ENCODE results near the gene YEATS2. TPM values are rescaled to one million over a fixed set of nuclear protein-coding genes. Genes with fewer than 3 reads are reported as not detected.

The YEATS2 gene
- polyA plus RNA-seq, 3 donors, result 4.2 to 33.0 (median 5.0) TPM

DNA sequence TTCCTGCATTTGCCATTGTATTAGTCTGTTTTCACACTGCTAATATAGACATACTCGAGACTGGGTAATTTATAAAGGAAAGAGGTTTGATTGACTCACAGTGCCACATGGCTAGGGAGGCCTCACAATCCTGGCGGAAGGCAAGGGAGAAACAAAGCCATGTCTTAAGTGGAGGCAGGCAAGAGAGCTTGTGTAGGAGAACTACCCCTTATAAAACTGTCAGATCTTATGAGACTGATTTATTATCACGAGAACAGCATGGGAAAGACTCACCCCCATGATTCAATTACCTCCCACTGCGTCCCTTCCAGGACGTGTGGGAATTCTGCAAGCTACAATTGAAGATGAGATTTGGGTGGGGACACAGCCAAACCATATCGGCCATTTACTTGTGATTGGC, 27.8 kb downstream of the YEATS2 start:
- H3K27me3 ChIP-seq (ENCODE audit: control insufficient read depth in 2 of 2, insufficient read depth in 2 of 2, low read length in 2 of 2), result no peaks in the 10 kb centered on the region
- peaks cover 90 to 98% of the 10 kb centered on the region in 2 donors for H3K36me3 ChIP-seq (replicated peaks in 1 of 2; ENCODE audit: control insufficient read depth in 1 of 2, insufficient read depth in 2 of 2, low read length in 2 of 2)
- DNase-seq, result no peak
- TF ChIP-seq, protein P1, sequence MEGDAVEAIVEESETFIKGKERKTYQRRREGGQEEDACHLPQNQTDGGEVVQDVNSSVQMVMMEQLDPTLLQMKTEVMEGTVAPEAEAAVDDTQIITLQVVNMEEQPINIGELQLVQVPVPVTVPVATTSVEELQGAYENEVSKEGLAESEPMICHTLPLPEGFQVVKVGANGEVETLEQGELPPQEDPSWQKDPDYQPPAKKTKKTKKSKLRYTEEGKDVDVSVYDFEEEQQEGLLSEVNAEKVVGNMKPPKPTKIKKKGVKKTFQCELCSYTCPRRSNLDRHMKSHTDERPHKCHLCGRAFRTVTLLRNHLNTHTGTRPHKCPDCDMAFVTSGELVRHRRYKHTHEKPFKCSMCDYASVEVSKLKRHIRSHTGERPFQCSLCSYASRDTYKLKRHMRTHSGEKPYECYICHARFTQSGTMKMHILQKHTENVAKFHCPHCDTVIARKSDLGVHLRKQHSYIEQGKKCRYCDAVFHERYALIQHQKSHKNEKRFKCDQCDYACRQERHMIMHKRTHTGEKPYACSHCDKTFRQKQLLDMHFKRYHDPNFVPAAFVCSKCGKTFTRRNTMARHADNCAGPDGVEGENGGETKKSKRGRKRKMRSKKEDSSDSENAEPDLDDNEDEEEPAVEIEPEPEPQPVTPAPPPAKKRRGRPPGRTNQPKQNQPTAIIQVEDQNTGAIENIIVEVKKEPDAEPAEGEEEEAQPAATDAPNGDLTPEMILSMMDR (IDR thresholded peaks at IDR 0.05), result no peak
- H3K4me1 ChIP-seq (ENCODE audit: control insufficient read depth in 1 of 2, insufficient read depth in 2 of 2, low read length in 2 of 2), result no peaks in the 10 kb centered on the region
- Mint-ChIP-seq H3K4me3 (peak overlapping the region in 1 of 2 donors; percentile 25), H3K9me3 (peaks cover 0 to 3% (median 0%) of the 10 kb centered on the region in 7 donors), H3K27me3 (ENCODE audit: low read depth in 3 of 3) (no peaks in the 10 kb centered on the region), H3K4me1 (no peaks in the 10 kb centered on the region), H3K36me3 (peaks cover 78 to 96% of the 10 kb centered on the region in 2 donors), H3K27ac (no peak overlapping the region)
- H3K79me2 ChIP-seq (ENCODE audit: insufficient read depth, low read length), result no peaks in the 10 kb centered on the region
- no CpG with 5 or more reads among the region's 6 CpGs for WGBS (ENCODE audit: insufficient coverage)
- H3K4me3 ChIP-seq (replicated peaks in 1 of 3; ENCODE audit: low read depth in 2 of 3, low read length in 3 of 3), result no peak overlapping the region
- no peaks in the 10 kb centered on the region for H4K20me1 ChIP-seq (ENCODE audit: insufficient read depth, low read length)
- H3K9me3 ChIP-seq (replicated peaks in 1 of 2; ENCODE audit: control insufficient read depth in 1 of 2, insufficient read depth in 1 of 2, low read length in 2 of 2), result no peaks in the 10 kb centered on the region
- no peak overlapping the region for H2AFZ ChIP-seq (ENCODE audit: insufficient read depth, low read depth, low read length, poor library complexity, severe bottlenecking)
- intact Hi-C loops (cut with micrococcal nuclease), result no loop called here
- H3K9ac ChIP-seq (ENCODE audit: insufficient read depth, low read length, poor library complexity, severe bottlenecking), result no peak overlapping the region
- no peak overlapping the region for H3K27ac ChIP-seq (ENCODE audit: low read depth in 1 of 2, low read length in 2 of 2)
- no peak overlapping the region for H3K4me2 ChIP-seq (replicated peaks; ENCODE audit: extremely low read depth, low read length, poor library complexity, severe bottlenecking)

DNA sequence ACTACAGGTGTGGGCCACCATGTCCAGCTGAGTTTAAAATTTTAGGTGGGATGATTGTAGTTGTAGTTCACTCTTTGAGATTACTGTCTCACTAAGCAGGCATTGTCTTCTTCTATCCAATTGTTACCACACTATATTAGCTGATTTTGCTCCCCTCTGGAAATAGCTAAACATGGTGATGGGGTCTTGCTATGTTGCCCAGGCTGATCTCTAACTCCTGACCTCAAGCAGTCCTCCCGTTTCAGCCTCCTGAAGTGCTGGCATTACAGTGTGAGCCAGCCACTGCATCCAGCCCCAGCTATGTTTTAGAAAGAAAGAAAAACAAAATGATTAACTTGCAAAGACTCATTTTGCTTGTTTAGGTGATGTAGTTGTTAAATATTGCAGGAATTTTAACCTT, 30.6 kb downstream of the YEATS2 start:
- Histone ChIP-seq H3K36me3 (replicated peaks in 1 of 2; ENCODE audit: control insufficient read depth in 1 of 2, insufficient read depth in 2 of 2, low read length in 2 of 2) (peaks cover 84 to 94% of the 10 kb centered on the region in 2 donors), H4K20me1 (ENCODE audit: insufficient read depth, low read length) (no peaks in the 10 kb centered on the region), H3K4me2 (replicated peaks; ENCODE audit: extremely low read depth, low read length, poor library complexity, severe bottlenecking) (no peak overlapping the region), H2AFZ (ENCODE audit: insufficient read depth, low read depth, low read length, poor library complexity, severe bottlenecking) (no peak overlapping the region), H3K79me2 (ENCODE audit: insufficient read depth, low read length) (no peaks in the 10 kb centered on the region), H3K9ac (ENCODE audit: insufficient read depth, low read length, poor library complexity, severe bottlenecking) (no peak overlapping the region), H3K27ac (ENCODE audit: low read depth in 1 of 2, low read length in 2 of 2) (no peak overlapping the region), H3K4me1 (ENCODE audit: control insufficient read depth in 1 of 2, insufficient read depth in 2 of 2, low read length in 2 of 2) (no peaks in the 10 kb centered on the region), H3K4me3 (replicated peaks in 1 of 3; ENCODE audit: low read depth in 2 of 3, low read length in 3 of 3) (no peak overlapping the region), H3K9me3 (replicated peaks in 1 of 2; ENCODE audit: control insufficient read depth in 1 of 2, insufficient read depth in 1 of 2, low read length in 2 of 2) (no peaks in the 10 kb centered on the region), H3K27me3 (ENCODE audit: control insufficient read depth in 2 of 2, insufficient read depth in 2 of 2, low read length in 2 of 2) (no peaks in the 10 kb centered on the region)
- Mint-ChIP-seq H3K4me1 (no peaks in the 10 kb centered on the region), H3K27ac (peak overlapping the region in 1 of 7 donors; percentile 9), H3K36me3 (peaks cover 73 to 93% of the 10 kb centered on the region in 2 donors), H3K9me3 (peaks cover 0 to 3% (median 0%) of the 10 kb centered on the region in 7 donors), H3K27me3 (ENCODE audit: low read depth in 3 of 3) (no peaks in the 10 kb centered on the region), H3K4me3 (no peak overlapping the region)
- intact Hi-C loops (cut with micrococcal nuclease), result no loop called here
- no peak for DNase-seq
- WGBS (ENCODE audit: insufficient coverage), result no CpG with 5 or more reads among the region's 1 CpG
- TF ChIP-seq, protein P1 (IDR thresholded peaks at IDR 0.05), result no peak
